Mammary microvascular endothelial cell (primary cell): ENCODE results near the gene CABCOCO1. TPM values are rescaled to one million over a fixed set of nuclear protein-coding genes. Genes with fewer than 3 reads are reported as not detected.

ENCODE experiments used
- total RNA-seq: library from RNA; depleted of rRNA; stranded (reverse); fragments of >200 nt; gene quantifications from 2 replicates; pipeline ENCODE4 v1.2.3, GENCODE V29; 2015

CABCOCO1 gene, protein sequence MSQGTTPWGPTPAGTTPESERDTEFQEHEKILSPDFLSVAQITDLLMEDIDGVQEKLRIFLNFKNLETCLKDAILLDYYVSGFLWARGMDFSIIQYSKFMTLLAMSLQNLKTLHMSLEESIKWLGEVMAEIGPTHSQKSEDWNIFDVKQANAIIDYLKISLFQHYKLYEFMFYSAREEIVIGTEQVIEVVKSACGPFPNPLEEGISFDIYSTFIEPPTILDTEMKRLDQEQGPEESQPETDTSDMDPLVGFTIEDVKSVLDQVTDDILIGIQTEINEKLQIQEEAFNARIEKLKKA
- total RNA-seq: 0.10 and 0.53 TPM in 2 replicates

DNA sequence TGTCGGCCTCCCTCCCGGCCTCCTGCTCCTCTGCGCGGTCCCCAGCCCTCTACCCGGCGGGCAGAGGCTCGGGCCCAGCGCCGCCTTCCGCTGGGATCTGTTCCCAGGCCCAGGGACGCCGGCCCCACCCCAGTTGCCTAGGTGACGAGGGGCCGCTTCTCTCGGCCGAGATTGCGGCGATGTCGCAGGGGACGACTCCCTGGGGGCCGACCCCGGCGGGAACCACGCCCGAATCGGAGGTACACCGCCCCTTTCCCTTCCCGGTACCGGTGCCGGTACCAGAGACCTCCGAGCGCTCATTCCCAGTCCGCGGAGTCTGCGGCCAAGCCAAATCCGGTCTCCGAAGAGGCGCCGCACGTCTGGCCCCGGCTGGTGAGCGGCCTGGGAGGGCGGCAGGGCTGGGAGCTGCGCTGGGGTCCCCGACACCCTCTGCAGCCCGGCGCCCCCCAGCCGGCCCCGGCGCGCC, at the start of gene CABCOCO1:
TSS of gene CABCOCO1 (plus strand) at position 136 of the 466 bp plus-strand sequence. CDS start at position 180, 44 bp downstream.

Other genes starting within 250 kb of the CABCOCO1 start
- gene TMEM26, start 209.5 kb upstream of the CABCOCO1 start, total RNA-seq: not detected in 2 replicates
- gene ARID5B, start 238.8 kb downstream of the CABCOCO1 start, total RNA-seq: 8.5 and 9.5 TPM in 2 replicates